Measurements from ENCODE around the gene USP54. TPM values are rescaled to one million over a fixed set of nuclear protein-coding genes. Genes with fewer than 3 reads are reported as not detected.

USP54 gene
- total RNA-seq, 1 donor from 2014 or later, result 31.7 TPM

- DNase-seq, result no peak
Measured at GRCh38 chr10:73529089-73529832, 61.9 kb downstream of the USP54 start.

- DNase-seq, result no peak
Measured at GRCh38 chr10:73522263-73522662, 68.9 kb downstream of the USP54 start.

GRCh38 chr10:73519336-73519735, 71.8 kb downstream of the USP54 start:
- DNase-seq, result no peak

GRCh38 chr10:73517166-73517888, 73.8 kb downstream of the USP54 start:
- no peak for DNase-seq

- DNase-seq, result no peak
Measured at GRCh38 chr10:73512207-73512743, 78.9 kb downstream of the USP54 start.

GRCh38 chr10:73509695-73510094, 81.4 kb downstream of the USP54 start:
- DNase-seq, result no peak

GRCh38 chr10:73506491-73506890, 84.7 kb downstream of the USP54 start:
- no peak for DNase-seq

GRCh38 chr10:73506074-73506473, 85.1 kb downstream of the USP54 start:
- DNase-seq, result no peak

- DNase-seq, result no peak
Measured at GRCh38 chr10:73503037-73503436, 88.1 kb downstream of the USP54 start.

- no peak for DNase-seq
Measured at GRCh38 chr10:73501651-73502050, 89.5 kb downstream of the USP54 start.

GRCh38 chr10:73497623-73498022, 93.5 kb downstream of the USP54 start:
- no peak for DNase-seq

GRCh38 chr10:73495884-73496674, 95.1 kb downstream of the USP54 start, which contains the start of gene PPP3CB:
Gene PPP3CB (minus strand): TSS chr10:73496024. CDS start chr10:73495889, 135 bp downstream.
- DNase-seq, result peak; percentile 89

- peak; percentile 86 for DNase-seq
Measured at GRCh38 chr10:73495226-73495883, 95.8 kb downstream of the USP54 start.

GRCh38 chr10:73494877-73495225, 96.3 kb downstream of the USP54 start:
- no peak for DNase-seq

- no peak for DNase-seq
Measured at GRCh38 chr10:73494213-73494612, 96.9 kb downstream of the USP54 start.

- DNase-seq, result no peak
Measured at GRCh38 chr10:73493781-73494180, 97.4 kb downstream of the USP54 start.

- no peak for DNase-seq
Measured at GRCh38 chr10:73486601-73487000, 104.5 kb downstream of the USP54 start.

GRCh38 chr10:73485320-73485719, 105.8 kb downstream of the USP54 start:
- DNase-seq, result no peak

- no peak for DNase-seq
Measured at GRCh38 chr10:73480158-73480557, 111.0 kb downstream of the USP54 start.

- DNase-seq, result no peak
Measured at GRCh38 chr10:73478636-73479035, 112.5 kb downstream of the USP54 start.

GRCh38 chr10:73471226-73471625, 119.9 kb downstream of the USP54 start:
- DNase-seq, result no peak

GRCh38 chr10:73469579-73469978, 121.6 kb downstream of the USP54 start:
- DNase-seq, result no peak
